GM12873 (cell line): ENCODE results near the gene RPS19BP1.

ENCODE experiments used
- CTCF ChIP-seq: IDR thresholded peaks from 2 replicates; pipeline ENCODE4 v1.5.1; 2012; ENCODE audit warnings: low read depth, mild to moderate bottlenecking, moderate library complexity, low read length, control low read depth; ENCODE audit not compliant: insufficient read depth; ENCODE audit errors: missing control alignments

RPS19BP1 gene

DNA sequence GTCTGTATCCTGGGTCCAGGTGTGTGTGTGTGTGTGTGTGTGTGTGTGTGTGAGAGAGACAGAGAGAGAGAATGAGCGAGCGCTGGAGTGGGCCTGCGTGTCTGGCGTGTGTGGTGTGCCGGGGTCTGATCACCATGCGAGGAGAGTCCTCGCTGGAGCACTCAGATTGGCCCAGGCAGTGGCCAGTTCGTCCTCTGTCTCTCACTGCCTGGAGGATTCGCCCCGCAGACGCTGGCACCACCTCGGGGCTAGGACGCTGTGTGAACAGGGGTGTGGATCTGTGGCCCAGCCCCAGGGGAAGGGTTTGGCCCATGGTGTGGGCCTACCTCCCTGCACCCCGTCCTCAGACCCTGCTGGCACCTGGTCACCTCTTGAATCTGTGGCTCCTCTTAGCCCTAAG, 26.4 kb upstream of the RPS19BP1 start:
- TF ChIP-seq CTCF = no peak

DNA sequence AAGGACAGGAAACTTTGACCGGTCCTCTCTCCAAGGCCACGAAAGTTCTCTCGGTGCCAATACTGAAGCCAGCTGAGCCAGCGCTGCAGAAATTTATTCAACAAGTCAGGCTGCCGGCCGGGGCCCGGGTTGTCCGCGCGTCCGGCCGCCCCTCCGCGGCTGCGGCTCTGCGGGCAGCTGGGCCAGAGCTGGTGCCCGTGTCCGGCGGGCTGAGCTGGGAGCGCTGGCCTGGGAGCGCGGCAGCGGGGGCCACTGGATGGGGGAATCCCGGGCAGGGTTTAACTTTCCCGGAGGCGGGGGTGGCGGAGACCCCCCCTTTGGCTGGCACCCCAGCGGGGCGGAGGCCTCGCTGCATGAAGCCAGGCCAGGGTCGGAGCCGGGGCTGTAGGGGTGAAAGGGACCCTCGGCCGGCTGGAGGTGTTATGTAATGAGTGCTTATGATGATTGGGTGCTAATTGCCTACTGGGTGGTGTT, 25.7 kb upstream of the RPS19BP1 start:
- TF ChIP-seq CTCF = no peak

DNA sequence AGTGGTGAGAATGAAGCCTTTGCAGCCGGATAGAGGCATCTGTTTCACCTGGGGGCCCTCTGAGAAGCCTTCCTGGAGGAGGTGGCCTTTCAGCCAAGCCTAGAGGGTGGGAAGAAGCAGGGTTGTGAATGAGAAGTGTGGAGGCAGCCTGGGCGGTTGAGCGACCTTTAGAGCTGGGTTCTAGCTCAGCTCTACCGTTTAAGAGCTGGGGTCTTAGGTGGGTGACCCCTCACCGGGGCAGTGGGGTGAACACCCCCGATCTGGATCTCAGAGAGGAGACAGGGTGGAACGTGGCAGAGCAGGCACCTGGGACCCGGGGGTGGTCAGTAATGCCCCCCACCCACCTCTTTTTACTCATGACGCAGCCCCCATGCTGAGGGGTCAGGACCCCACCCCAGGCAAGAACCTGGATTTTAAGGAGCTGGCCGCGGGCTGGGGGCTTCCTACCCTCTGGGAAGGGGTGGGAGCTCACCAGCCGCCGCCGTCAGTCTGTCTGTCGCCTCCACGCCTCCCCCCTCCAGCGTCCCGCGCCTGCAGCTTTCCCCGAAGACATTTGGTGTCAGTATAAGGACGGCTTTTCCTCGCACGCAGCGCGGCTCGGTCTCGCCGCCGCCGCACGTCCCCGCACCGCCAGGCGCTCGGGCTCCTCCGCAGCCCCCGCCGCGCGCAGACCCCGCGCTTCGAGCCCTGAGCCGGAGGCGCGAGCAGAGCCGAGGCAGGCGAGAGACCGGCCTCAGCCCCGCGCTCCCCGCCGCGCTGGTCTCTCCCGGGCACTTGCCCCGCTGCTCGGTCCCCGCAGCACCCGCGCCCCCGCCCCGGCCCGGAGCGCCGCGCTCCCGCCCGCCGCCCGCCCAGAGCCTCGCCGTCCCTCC, 24.7 kb upstream of the RPS19BP1 start:
- TF ChIP-seq CTCF = no peak

DNA sequence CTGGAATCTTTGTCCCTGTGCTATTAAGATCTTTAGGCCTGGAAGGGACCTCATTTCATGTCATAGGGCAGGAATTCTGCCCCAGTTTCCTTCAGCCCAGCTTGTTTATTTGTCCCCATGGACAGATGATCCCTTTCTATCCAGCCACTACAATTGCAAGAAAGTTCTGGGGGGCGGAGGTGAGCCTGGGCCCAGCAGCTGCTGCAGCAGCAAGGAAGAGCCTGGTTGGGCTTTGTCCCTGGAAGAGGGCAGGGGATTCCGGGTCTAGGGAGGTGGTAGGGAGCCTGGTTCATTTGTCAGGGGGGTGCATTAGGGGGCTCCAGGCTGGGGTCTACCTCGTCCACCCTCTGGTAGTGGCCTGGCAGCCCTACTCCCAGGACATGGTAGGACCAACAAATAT, 21.6 kb upstream of the RPS19BP1 start:
- TF ChIP-seq CTCF = no peak

DNA sequence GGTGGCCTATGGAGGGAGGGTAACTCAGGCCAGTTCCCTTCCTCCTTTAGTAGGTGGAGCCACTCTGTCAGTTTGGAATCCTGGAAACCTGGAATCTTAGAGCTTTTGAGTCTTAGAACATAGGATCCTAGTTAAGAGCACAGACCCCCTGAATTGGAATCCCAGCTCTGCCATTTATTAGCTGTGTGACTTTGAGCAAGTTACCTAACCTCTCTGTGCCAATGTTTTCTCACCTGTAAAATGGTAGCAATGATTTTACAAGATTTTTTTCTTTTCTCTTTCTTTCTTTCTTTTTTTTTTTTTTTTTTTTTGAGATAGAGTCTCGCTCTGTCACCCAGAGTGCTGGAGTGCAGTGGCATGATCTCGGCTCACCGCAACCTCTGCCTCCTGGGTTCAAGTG, 20.9 kb upstream of the RPS19BP1 start:
- TF ChIP-seq CTCF = no peak

- no peak for TF ChIP-seq CTCF
Measured at GRCh38 chr22:39547587-39547947, 15.0 kb upstream of the RPS19BP1 start.

GRCh38 chr22:39546889-39547586, 14.5 kb upstream of the RPS19BP1 start:
- TF ChIP-seq CTCF = no peak
